Suprapubic skin (tissue), 4 donors: ENCODE results near the gene SLC6A12. TPM values are rescaled to one million over a fixed set of nuclear protein-coding genes. Genes with fewer than 3 reads are reported as not detected.

ENCODE experiments used
- DNase-seq, 2 donors: peaks; one replicate each; pipeline ENCODE4 v3.0.0-alpha.2; 2019; ENCODE audit warnings: low spot score in 2 of 2
- H3K27ac ChIP-seq: fragments of 200-600 bp; sonication (generic); one replicate; pipeline ENCODE4 v1.5.1; 2019
- H3K27me3 ChIP-seq: fragments of 200-600 bp; sonication (generic); one replicate; pipeline ENCODE4 v1.5.1; 2019
- H3K36me3 ChIP-seq: fragments of 200-600 bp; sonication (generic); one replicate; pipeline ENCODE4 v1.5.1; 2019
- H3K4me1 ChIP-seq: fragments of 200-600 bp; sonication (generic); one replicate; pipeline ENCODE4 v1.5.1; 2019
- H3K4me3 ChIP-seq: fragments of 200-600 bp; sonication (generic); one replicate; pipeline ENCODE4 v1.5.1; 2019; ENCODE audit warnings: mild to moderate bottlenecking
- H3K9me3 ChIP-seq: fragments of 200-600 bp; sonication (generic); one replicate; pipeline ENCODE4 v1.5.1; 2019
- CTCF ChIP-seq, 2 donors: fragments of 200-600 bp in 1 of 2; fragments of 450-650 bp in 1 of 2; sonication (generic) in 1 of 2; IDR thresholded peaks; one replicate each; pipeline ENCODE4 v1.5.1; 2016 to 2019; ENCODE audit warnings: antibody characterized with exemption in 2 of 2, mild to moderate bottlenecking in 1 of 2, moderate library complexity in 1 of 2
- EP300 ChIP-seq: sonication (generic); formaldehyde crosslinking; IDR thresholded peaks from one replicate; pipeline ENCODE4 v1.6.1; 2017; ENCODE audit warnings: antibody characterized with exemption
- POLR2A ChIP-seq, 2 donors: fragments of 450-650 bp; IDR thresholded peaks; one replicate each; pipeline ENCODE4 v1.6.1; 2017; ENCODE audit warnings: antibody characterized with exemption in 2 of 2, mild to moderate bottlenecking in 2 of 2, moderate library complexity in 2 of 2
- POLR2AphosphoS5 ChIP-seq, 3 donors: sonication (generic); formaldehyde crosslinking; IDR thresholded peaks; one replicate each; pipeline ENCODE4 v1.6.1; 2017; ENCODE audit warnings: antibody characterized with exemption in 3 of 3
- WGBS: methylation state at CpG from one replicate; pipeline ENCODE4 v1.1.5; 2018; 5-methylcytosine and 5-hydroxymethylcytosine counted together
- total RNA-seq, 4 donors: library from RNA; depleted of rRNA; stranded (reverse); fragments of >200 nt; gene quantifications; one replicate each; pipeline ENCODE4 v1.1.0, GENCODE V29; 2016

SLC6A12 gene
- total RNA-seq, 4 donors from 2014 or later: 3.1 to 6.0 TPM; not detected in 2

GRCh38 chr12:147242-147641, 66.7 kb downstream of the SLC6A12 start:
- peaks cover 7% of the 10 kb centered on the region for H3K27me3 ChIP-seq
- 91% methylated on average over 9 of the region's 9 CpGs for WGBS
- TF ChIP-seq EP300 (no peak), POLR2A (IDR thresholded peaks at IDR 0.05) (no peak), POLR2AphosphoS5 (IDR thresholded peaks at IDR 0.05) (no peak), CTCF (IDR thresholded peaks at IDR 0.05) (no peak)
- peaks cover 11% of the 10 kb centered on the region for H3K4me1 ChIP-seq
- no peak overlapping the region for H3K4me3 ChIP-seq
- H3K9me3 ChIP-seq: no peaks in the 10 kb centered on the region
- H3K36me3 ChIP-seq: no peaks in the 10 kb centered on the region
- no peak overlapping the region for H3K27ac ChIP-seq
- DNase-seq: no peak

GRCh38 chr12:145369-145960, 68.5 kb downstream of the SLC6A12 start:
- DNase-seq: no peak
- no peak for TF ChIP-seq POLR2AphosphoS5 (IDR thresholded peaks at IDR 0.05)
- no peak for TF ChIP-seq EP300
- TF ChIP-seq POLR2A (IDR thresholded peaks at IDR 0.05): no peak
- TF ChIP-seq CTCF (IDR thresholded peaks at IDR 0.05): no peak

GRCh38 chr12:144650-145284, 69.2 kb downstream of the SLC6A12 start:
- DNase-seq: no peak
- no peak overlapping the region for H3K4me3 ChIP-seq
- 75% methylated on average over 5 of the region's 5 CpGs for WGBS
- H3K36me3 ChIP-seq: no peaks in the 10 kb centered on the region
- no peak overlapping the region for H3K27ac ChIP-seq
- peaks cover 25% of the 10 kb centered on the region for H3K27me3 ChIP-seq
- no peaks in the 10 kb centered on the region for H3K9me3 ChIP-seq
- no peak for TF ChIP-seq POLR2A (IDR thresholded peaks at IDR 0.05)
- no peak for TF ChIP-seq POLR2AphosphoS5 (IDR thresholded peaks at IDR 0.05)
- TF ChIP-seq EP300: no peak
- TF ChIP-seq CTCF (IDR thresholded peaks at IDR 0.05): no peak
- peaks cover 11% of the 10 kb centered on the region for H3K4me1 ChIP-seq

More at GRCh38 chr12:145369-145960, 68.5 kb downstream of the SLC6A12 start:
- Histone ChIP-seq H3K27me3 (peaks cover 20% of the 10 kb centered on the region), H3K9me3 (no peaks in the 10 kb centered on the region), H3K4me1 (peaks cover 11% of the 10 kb centered on the region), H3K27ac (no peak overlapping the region), H3K36me3 (no peaks in the 10 kb centered on the region), H3K4me3 (no peak overlapping the region)
- WGBS: 76% methylated on average over 14 of the region's 14 CpGs

DNA sequence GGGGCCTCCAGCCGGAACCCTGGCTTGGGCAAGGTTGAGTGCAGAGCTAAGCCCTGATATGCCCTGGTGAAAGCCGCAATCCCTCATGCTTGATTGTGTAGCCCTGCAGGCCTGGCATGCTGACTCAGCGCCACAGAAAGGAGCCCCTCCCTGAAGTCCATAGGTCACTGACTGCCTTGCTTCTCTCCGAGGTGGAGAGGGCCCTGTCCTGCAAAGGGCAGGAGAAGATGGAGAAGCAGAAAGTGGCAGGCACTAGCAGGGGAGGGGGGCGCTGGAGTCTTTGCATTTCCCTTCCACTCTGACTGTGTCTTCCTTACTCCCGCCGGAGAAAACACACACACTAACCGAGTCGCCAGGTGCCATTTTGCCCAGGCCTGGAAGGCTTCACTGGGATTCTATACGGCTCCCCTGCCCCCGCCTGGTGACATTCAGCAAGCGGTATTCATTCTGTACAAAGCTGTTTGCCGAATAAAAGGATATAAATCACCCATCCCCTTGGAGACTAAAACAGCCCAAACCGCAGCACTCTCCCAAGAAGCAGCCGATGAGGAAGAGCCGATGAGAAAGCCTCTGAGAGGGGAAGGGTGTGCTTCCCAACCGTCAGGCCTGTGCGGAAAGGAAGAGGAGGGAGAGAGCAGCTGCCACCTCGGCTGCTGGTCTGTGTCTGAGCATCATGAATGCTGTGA, 69.8 kb downstream of the SLC6A12 start:
- TF ChIP-seq POLR2A (IDR thresholded peaks at IDR 0.05) (no peak), POLR2AphosphoS5 (IDR thresholded peaks at IDR 0.05) (no peak), CTCF (IDR thresholded peaks at IDR 0.05) (no peak), EP300 (no peak)
- no peak for DNase-seq
- H3K27me3 ChIP-seq: peaks cover 28% of the 10 kb centered on the region
- H3K9me3 ChIP-seq: no peaks in the 10 kb centered on the region
- H3K36me3 ChIP-seq: no peaks in the 10 kb centered on the region
- H3K4me1 ChIP-seq: peaks cover 10% of the 10 kb centered on the region
- no peak overlapping the region for H3K4me3 ChIP-seq
- no peak overlapping the region for H3K27ac ChIP-seq
- 56% methylated on average over 19 of the region's 19 CpGs for WGBS

DNA sequence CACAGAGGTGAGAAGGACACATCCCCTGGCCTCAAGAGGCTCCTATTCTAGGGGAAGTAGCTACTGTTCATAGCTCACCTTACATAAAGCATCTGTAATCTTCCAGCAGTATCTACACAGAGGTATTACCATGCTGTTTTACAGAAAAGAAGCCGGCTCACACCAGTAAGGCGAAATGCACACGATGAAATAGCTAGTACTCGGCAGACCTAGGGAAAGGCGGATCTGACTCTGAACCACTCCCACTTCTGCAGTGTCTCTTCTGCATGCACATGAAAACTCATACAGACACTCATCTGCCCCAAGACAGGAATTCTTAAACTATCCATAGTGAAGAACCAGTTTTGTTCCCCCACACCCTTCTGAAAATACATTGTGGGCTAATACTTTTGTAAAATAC, 73.8 kb downstream of the SLC6A12 start:
- no peak overlapping the region for H3K4me3 ChIP-seq
- peaks cover 55% of the 10 kb centered on the region for H3K27me3 ChIP-seq
- H3K27ac ChIP-seq: no peak overlapping the region
- no peaks in the 10 kb centered on the region for H3K36me3 ChIP-seq
- peaks cover 11% of the 10 kb centered on the region for H3K4me1 ChIP-seq
- TF ChIP-seq POLR2AphosphoS5 (IDR thresholded peaks at IDR 0.05): no peak
- TF ChIP-seq EP300: no peak
- no peak for TF ChIP-seq POLR2A (IDR thresholded peaks at IDR 0.05)
- no peak for TF ChIP-seq CTCF (IDR thresholded peaks at IDR 0.05)
- H3K9me3 ChIP-seq: no peaks in the 10 kb centered on the region
- no peak for DNase-seq
- WGBS: 55% methylated on average over 5 of the region's 5 CpGs
